HG02840 (cell line): Measurements from ENCODE around the gene FBXO47.
"Not testable (repeated sequence)": the region's sequence is repeated elsewhere in the genome, so short reads cannot be mapped to it uniquely, and the experiment has no call there.

ENCODE experiments used
- ATAC-seq: cut with Tn5 transposase; IDR thresholded peaks from one replicate; pipeline ENCODE4 v1.9.1; 2021; ENCODE audit warnings: mild to moderate bottlenecking, moderate library complexity, moderate number of reproducible peaks; ENCODE audit not compliant: unreplicated experiment, low FRiP score

FBXO47 gene

DNA sequence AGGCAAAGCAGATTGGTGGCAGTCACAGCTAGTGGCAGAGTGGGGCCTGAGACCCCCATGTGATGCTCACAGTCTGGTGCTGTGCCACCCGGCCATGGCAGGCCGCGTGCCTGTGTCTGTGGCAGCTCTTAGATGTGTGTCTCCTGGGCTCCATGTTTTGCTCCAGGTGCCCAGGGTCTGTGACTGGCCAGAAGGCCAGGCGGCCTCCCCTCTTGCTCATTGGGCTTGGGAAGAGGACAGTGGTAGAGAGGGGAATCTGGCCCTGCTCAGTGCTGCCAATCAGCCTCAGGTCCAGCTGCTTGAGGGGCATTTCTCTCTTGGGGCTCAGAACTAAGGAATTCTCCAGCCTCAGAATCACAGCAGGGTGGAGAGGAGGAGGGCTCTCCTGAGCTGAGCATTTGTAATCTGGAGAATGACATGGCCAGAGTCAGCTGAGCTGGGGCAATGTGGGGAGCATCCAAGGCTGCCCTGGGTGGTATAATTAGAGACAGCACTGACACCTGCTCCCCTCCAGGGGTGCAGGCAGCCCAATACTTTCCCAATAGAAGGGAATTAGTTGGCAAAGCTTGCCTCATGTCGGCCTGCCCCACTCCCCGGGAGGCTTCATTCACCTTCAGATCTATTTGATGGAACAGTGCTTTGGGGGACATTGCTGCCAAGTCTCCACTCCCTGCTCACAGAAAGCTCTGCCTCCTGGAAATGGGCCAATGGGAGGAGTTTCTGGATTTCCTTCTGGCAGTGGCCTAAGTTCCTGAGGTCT, 44.5 kb downstream of the FBXO47 start:
- no peak for ATAC-seq

GRCh38 chr17:38921756-38922411, 45.3 kb downstream of the FBXO47 start:
- ATAC-seq = no peak

DNA sequence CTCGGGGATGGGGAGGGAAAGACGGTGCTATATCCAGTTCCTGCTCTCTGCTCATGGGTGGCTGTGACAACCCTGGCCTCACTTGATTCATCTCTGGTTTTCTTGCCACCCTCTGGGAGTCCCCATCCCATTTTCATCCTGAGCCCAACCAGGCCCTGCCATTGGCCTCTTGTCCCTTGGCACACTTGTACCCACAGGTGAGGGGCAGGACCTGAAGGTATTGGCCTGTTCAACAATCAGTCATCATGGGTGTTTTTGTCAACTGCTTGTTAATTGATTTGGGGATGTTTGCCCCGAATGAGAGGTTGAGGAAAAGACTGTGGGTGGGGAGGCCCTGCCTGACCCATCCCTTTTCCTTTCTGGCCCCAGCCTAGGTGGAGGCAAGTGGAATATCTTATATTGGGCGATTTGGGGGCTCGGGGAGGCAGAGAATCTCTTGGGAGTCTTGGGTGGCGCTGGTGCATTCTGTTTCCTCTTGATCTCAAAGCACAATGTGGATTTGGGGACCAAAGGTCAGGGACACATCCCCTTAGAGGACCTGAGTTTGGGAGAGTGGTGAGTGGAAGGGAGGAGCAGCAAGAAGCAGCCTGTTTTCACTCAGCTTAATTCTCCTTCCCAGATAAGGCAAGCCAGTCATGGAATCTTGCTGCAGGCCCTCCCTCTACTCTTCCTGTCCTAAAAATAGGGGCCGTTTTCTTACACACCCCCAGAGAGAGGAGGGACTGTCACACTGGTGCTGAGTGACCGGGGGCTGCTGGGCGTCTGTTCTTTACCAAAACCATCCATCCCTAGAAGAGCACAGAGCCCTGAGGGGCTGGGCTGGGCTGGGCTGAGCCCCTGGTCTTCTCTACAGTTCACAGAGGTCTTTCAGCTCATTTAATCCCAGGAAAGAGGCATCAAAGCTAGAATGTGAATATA, 46.6 kb downstream of the FBXO47 start:
- no peak for ATAC-seq

GRCh38 chr17:38919316-38920078, 47.7 kb downstream of the FBXO47 start:
- no peak for ATAC-seq

DNA sequence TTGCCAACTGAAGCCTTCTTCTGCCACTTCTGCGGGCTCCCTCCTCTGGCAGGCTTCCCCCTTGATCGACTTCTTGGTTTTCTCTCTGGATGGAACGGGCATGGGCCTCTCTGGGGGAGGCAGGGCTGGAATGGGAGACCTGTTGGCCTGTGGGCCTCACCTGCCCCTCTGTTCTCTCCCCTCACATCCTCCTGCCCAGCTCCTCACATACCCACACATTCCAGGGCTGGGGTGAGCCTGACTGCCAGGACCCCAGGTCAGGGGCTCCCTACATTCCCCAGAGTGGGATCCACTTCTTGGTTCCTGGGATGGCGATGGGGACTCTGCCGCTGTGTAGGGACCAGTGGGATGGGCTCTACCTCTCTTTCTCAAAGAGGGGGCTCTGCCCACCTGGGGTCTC, 48.3 kb downstream of the FBXO47 start:
- no peak for ATAC-seq

- no peak for ATAC-seq
These were observed 48.9 kb downstream of the FBXO47 start for GRCh38 chr17:38918129-38918913.

DNA sequence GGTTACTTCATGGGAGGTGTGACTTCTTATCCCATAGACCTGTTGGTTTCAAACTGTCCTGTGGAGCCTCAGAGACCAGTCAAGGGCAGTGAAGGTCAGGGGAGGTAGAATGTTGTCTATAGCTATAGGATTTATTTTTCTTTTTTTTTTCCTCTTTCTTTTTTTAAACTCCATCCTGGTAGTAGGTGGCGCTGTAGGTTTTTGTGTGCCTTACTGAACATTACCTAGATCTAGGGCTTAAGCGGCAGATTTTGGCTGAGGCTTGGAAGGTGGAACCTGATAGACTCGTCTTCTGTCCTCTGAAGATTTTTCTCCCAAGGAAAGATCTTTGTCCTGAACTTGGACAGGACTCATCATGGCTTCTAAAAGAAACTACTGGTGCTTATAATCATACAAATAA, 49.9 kb downstream of the FBXO47 start:
- ATAC-seq = no peak

DNA sequence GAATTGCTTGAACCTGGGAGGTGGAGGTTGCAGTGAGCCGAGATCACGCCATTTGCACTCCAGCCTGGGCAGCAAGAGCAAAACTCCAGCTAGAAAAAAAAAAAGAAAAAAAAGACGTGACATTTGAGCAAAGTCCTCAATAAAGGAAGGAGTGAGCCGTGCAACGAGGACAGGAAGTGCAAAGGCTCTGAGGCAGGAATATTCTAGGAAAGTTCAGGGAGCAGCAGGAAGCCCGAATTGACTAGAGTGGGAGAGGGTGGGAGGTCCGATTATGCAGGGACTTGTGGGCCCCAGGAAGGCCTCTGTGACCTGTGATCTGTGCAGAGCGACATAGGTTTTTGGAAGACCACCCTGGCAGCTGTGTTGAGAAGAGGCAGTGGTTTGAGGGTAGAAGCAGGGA, 50.4 kb downstream of the FBXO47 start:
- no peak for ATAC-seq

DNA sequence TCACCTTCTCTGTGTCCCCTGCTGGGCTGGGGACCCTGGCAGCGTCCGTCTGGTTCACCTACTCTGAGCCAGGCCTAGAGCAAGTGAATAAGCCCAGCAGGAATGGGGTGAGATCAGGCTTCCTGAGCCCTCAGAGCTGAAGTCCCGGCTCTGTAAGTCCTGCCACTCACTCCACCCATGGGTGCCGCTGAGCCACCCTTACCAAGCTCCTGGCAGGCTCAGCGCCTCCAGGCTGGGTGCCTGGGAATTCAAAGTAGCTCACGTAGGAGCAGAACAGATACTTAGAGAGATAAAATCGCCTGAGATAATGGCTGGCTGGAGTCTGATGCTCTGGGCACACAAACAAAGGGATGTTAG, 51.6 kb downstream of the FBXO47 start:
- ATAC-seq = no peak

- no peak for ATAC-seq
These were observed 52.2 kb downstream of the FBXO47 start for GRCh38 chr17:38914741-38915638.

- no peak for ATAC-seq
These were observed 54.9 kb downstream of the FBXO47 start for GRCh38 chr17:38912221-38912813.

DNA sequence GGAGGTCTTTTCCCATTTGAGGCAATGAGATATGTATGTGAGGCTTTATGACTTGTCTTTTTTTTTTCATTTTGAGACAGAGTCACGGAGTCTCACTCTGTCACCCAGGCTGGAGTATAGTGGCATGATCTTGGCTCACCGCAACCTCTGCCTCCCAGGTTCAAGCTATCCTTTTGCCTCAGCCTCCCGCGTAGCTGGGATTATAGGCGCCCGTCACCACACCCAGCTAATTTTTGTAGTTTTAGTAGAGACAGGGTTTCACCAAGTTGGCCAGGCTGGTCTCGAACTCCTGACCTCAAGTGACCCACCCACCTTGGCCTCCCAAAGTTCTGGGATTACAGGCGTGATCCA, 55.5 kb downstream of the FBXO47 start:
- not testable (repeated sequence) for ATAC-seq

DNA sequence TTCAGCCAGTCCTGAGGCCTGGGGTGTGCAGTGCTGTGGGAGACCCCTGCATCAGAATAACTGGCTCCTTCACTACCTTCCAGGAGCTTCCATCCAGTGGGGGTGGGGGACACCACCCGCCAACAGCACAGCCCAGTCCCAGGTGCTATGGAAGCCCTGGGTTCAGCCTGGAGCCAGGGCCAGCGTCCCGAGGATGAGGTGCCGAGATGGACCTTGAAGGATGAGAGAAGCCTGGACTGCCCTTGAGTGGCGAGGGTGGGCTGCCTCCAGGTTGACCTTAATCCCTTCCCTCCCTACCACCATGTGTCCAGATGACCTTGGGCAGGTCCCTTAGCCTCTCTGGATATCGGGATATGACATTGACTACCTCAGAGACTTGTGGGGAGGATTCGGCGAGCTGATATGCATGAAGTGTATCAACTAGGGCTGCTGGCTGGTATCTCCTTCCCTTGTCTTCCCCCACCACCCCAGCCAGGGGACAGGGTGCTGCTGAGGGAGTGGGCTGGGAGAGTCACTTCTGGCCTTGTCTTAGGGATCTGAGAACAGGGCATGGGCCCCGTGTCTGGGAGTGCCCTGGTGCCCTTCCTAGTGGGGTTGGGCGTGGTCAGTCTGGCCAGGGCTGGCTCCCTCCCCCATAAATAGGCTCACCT, 56.0 kb downstream of the FBXO47 start:
- ATAC-seq = no peak

- no peak for ATAC-seq
These were observed 56.9 kb downstream of the FBXO47 start for GRCh38 chr17:38910325-38910724.

GRCh38 chr17:38908676-38909181, 58.5 kb downstream of the FBXO47 start:
- no peak for ATAC-seq

GRCh38 chr17:38907930-38908675, 59.1 kb downstream of the FBXO47 start:
- ATAC-seq = no peak
